Placental pericyte (primary cell): ENCODE data around the gene SHC1. TPM values are rescaled to one million over a fixed set of nuclear protein-coding genes. Genes with fewer than 3 reads are reported as not detected.

ENCODE experiments used
- small RNA-seq: library from RNA; depleted of rRNA; stranded (forward); fragments of <200 nt; gene quantifications from one replicate; pipeline ENCODE3, GENCODE V24; 2012; ENCODE audit warnings: low replicate concordance
- total RNA-seq: library from RNA; depleted of rRNA; stranded (reverse); fragments of >200 nt; gene quantifications from 2 replicates; pipeline ENCODE4 v1.2.3, GENCODE V29; 2012

The SHC1 gene
- 325 and 447 TPM in 2 replicates for total RNA-seq

GRCh38 chr1:154970631-154971340, at the start of gene SHC1:
Gene SHC1 (minus strand): TSS chr1:154970747. CDS start chr1:154970526, 221 bp downstream.

DNA sequence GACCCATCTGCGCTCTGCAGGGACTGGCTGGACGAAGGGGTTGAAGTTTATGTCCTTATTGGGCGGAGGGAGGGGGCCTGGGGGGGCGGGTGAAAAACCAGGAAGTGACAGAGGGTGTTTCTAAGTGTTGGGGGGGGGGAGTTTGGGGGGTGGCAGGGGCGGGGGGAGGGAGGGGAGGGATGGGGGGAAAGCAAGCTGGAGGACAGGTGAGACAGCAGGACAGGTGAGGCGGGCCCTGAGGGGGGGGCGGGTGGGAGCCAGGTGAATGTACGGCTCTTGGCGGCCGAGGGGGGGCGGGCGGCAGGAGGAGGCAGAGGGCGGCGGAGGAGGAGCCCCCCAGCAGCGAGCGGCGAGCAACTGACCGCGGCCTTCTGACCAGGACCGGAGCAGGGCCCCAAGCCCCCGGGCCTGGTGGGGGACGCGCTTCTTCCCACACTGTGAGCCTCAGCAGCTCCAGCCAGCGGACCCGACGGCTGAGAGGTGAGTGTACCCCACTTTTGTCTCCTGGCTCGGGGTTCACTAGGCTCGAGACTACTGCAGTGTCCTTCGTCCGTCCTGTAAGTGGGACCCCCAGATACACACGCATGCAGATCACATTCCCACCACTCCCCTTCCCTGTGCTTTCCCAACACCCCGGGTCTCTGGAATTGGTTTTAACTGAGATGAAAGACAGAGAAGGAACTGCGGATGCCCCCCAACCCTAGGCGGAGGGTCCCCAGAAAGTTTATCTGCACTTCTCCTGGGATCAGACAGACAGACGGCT, 32.1 kb upstream of the SHC1 start, which contains the start of gene ZBTB7B:
Gene ZBTB7B, plus strand, starts transcription at position 339 of the 763 bp plus-strand sequence. CDS start 11,859 bp downstream, outside the sequence.

GRCh38 chr1:154993572-154994268, 23.2 kb upstream of the SHC1 start, which contains the start of gene LENEP:
Gene LENEP (plus strand): TSS chr1:154993586. CDS start chr1:154993608, 22 bp downstream.

GRCh38 chr1:154982897-154983648, 12.5 kb upstream of the SHC1 start, which contains the start of gene FLAD1:
Gene FLAD1 (plus strand): TSS chr1:154983344. CDS start chr1:154983695, 351 bp downstream.

GRCh38 chr1:154974102-154974807, 3.7 kb upstream of the SHC1 start, which contains the start of gene CKS1B:
Gene CKS1B (plus strand): TSS chr1:154974681. CDS start chr1:154974746, 65 bp downstream.

DNA sequence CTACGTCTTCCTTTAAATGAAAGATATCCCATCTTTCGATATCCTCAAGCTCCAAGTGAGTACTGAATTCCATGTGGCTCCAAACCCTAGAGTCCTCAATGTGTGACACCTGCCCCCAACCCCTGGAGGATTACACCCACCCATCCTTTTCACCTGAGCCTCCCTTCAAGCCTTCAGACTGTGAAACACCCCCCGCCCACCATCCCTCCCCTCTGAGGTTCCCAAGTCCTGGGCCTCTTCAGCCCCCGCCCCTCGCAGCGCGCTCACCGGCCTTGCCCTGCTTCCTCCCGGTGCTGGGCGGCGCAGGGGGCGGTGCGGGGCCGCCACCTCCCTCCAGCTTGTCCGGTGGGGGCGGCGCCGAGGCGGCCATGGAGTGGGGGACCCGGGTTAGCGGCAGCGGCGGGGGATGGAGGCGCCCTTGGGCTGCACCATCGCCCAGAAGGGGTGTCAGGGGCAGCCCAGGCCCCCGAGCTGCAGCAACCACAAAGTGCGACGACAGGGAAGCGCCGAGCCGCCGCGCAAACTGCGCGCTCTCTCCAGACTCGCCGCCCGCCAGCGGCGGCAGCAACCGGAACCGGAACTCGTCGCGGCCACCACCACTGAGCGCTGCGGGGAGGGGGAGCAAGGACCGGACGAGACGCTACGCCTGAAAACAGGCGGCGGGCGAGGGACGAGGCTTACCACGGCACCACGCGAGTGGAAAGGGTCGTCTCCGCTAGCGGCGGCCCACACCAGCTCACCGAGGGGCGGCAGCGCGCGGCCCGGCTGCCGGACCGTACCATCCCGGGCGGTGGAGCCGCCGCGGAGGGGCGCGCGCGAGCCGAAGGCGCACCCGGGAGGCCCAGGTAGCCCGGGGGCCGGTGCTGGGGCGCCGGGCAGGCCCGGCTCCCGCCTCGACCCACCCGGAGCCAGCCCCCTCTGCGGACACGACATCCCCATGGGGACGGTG, 9.1 kb downstream of the SHC1 start, which contains the start of gene PYGO2:
Gene PYGO2, minus strand, starts transcription at position 576 of the 949 bp plus-strand sequence. Its CDS starts 206 bp downstream, at position 370.

GRCh38 chr1:154955718-154956543, 14.6 kb downstream of the SHC1 start, which contains the start of gene PBXIP1:
Gene PBXIP1 (minus strand): TSS chr1:154956099. CDS start chr1:154953721, 2,378 bp downstream.

DNA sequence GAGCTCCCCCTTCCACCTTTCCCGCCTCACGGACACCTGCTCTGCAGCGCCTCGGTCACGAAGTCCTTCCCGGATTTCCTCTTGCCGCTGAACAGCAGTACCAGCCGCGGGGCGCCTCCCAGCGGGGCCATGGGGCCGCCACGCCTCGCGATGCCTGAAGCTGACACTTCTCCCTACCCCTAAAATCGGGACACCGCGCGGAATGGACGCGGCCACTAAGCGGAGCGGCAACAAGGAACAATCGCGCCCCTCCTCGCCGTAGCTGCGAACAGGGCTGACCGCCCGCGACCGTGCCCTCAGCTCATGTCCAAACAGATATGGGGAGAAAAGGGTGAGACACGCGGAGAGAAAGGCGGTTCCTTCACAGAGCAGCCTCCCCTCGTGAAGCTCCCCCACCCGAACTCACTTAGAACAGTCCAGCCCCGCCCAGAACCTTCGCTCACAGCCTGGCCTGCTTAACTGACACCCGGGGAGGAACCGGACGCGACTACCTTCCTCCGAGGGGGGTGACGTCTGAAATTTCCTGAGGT, 33.9 kb downstream of the SHC1 start, which contains the start of gene PMVK:
Gene PMVK, minus strand, starts transcription at position 165 of the 530 bp plus-strand sequence. Its CDS starts 34 bp downstream, at position 131.

Small RNAs within 50 kb of the gene (small RNA-seq; reads per million reads assigned to genes)
- gene MIR4258 (not detected), gene RF00017 (not detected)

Other genes starting within 250 kb of the SHC1 start
- gene KCNN3, start 100.5 kb downstream of the SHC1 start, total RNA-seq, result under 0.01 TPM in 1 of 2 replicates, not detected in the other
- gene PMVK, start 34.0 kb downstream of the SHC1 start, total RNA-seq, result 6.3 and 7.0 TPM in 2 replicates
- 35.4 and 80.8 TPM in 2 replicates for gene PBXIP1, start 14.6 kb downstream of the SHC1 start, total RNA-seq
- 18.8 and 20.4 TPM in 2 replicates for gene PYGO2, start 9.0 kb downstream of the SHC1 start, total RNA-seq
- gene CKS1B, start 3.9 kb upstream of the SHC1 start, total RNA-seq, result 17.7 and 101 TPM in 2 replicates
- 23.4 and 36.7 TPM in 2 replicates for gene FLAD1, start 12.6 kb upstream of the SHC1 start, total RNA-seq
- 0.86 TPM in 1 of 2 replicates, not detected in the other for gene LENEP, start 22.8 kb upstream of the SHC1 start, total RNA-seq
- 30.4 and 31.4 TPM in 2 replicates for gene ZBTB7B, start 32.1 kb upstream of the SHC1 start, total RNA-seq
- 0.66 TPM in 1 of 2 replicates, not detected in the other for gene DCST2, start 63.0 kb upstream of the SHC1 start, total RNA-seq
- gene DCST1, start 63.1 kb upstream of the SHC1 start, total RNA-seq, result not detected in 2 replicates
- gene ADAM15, start 80.6 kb upstream of the SHC1 start, total RNA-seq, result 53.7 and 63.5 TPM in 2 replicates
- gene EFNA4, start 93.0 kb upstream of the SHC1 start, total RNA-seq, result 2.0 and 3.0 TPM in 2 replicates
- gene EFNA3, start 108.1 kb upstream of the SHC1 start, total RNA-seq, result 0.43 and 0.66 TPM in 2 replicates
- gene EFNA1, start 157.1 kb upstream of the SHC1 start, total RNA-seq, result 0.14 TPM in 1 of 2 replicates, not detected in the other
- gene SLC50A1, start 165.1 kb upstream of the SHC1 start, total RNA-seq, result 27.9 and 45.3 TPM in 2 replicates
- 24.9 and 28.6 TPM in 2 replicates for gene DPM3, start 169.8 kb upstream of the SHC1 start, total RNA-seq
- 74.2 and 127 TPM in 2 replicates for gene KRTCAP2, start 202.6 kb upstream of the SHC1 start, total RNA-seq
- 4.4 and 8.7 TPM in 2 replicates for gene TRIM46, start 203.1 kb upstream of the SHC1 start, total RNA-seq
- gene THBS3, start 237.2 kb upstream of the SHC1 start, total RNA-seq, result 11.7 and 41.6 TPM in 2 replicates
- 45.3 and 63.3 TPM in 2 replicates for gene MTX1, start 237.9 kb upstream of the SHC1 start, total RNA-seq